ENCODE data around the gene NUSAP1. TPM values are rescaled to one million over a fixed set of nuclear protein-coding genes. Genes with fewer than 3 reads are reported as not detected.
A peak's percentile ranks its signal among the peaks of the same experiment; 100 is the strongest.

Gene NUSAP1
- total RNA-seq, 1 donor from 2014 or later = 63.9 TPM

DNA sequence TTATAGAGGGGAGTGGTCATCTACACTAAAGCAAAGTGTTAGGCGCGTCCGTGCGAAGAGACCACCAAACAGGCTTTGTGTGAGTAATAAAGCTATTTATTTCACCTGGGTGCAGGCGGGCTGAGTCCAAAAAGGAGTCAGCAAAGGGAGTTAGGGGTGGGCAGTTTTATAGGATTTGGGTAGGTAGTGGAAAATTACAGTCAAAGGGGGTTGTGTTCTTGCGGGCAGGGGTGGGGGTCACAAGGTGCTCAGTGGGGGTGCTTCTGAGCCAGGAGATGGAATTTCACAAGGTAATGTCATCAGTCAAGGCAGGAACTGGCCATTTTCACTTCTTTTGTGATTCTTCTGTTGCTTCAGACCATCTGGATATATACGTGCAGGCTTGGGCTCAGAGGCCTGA lies 47.4 kb upstream of the NUSAP1 start:
- Mint-ChIP-seq H3K4me1 (ENCODE audit: low read depth) (peaks cover 17% of the 10 kb centered on the region), H3K9me3 (ENCODE audit: low read depth) (no peaks in the 10 kb centered on the region), H3K4me3 (ENCODE audit: low read depth) (peak overlapping the region; percentile 99), H3K27ac (peak overlapping the region; percentile 97), H3K36me3 (ENCODE audit: insufficient read depth) (peaks cover 21% of the 10 kb centered on the region), H3K27me3 (no peaks in the 10 kb centered on the region)
- TF ChIP-seq, protein P1, sequence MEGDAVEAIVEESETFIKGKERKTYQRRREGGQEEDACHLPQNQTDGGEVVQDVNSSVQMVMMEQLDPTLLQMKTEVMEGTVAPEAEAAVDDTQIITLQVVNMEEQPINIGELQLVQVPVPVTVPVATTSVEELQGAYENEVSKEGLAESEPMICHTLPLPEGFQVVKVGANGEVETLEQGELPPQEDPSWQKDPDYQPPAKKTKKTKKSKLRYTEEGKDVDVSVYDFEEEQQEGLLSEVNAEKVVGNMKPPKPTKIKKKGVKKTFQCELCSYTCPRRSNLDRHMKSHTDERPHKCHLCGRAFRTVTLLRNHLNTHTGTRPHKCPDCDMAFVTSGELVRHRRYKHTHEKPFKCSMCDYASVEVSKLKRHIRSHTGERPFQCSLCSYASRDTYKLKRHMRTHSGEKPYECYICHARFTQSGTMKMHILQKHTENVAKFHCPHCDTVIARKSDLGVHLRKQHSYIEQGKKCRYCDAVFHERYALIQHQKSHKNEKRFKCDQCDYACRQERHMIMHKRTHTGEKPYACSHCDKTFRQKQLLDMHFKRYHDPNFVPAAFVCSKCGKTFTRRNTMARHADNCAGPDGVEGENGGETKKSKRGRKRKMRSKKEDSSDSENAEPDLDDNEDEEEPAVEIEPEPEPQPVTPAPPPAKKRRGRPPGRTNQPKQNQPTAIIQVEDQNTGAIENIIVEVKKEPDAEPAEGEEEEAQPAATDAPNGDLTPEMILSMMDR (IDR thresholded peaks at IDR 0.05; ENCODE audit: unreplicated experiment) = no peak
- no peak for DNase-seq (ENCODE audit: low spot score, unreplicated experiment)

DNA sequence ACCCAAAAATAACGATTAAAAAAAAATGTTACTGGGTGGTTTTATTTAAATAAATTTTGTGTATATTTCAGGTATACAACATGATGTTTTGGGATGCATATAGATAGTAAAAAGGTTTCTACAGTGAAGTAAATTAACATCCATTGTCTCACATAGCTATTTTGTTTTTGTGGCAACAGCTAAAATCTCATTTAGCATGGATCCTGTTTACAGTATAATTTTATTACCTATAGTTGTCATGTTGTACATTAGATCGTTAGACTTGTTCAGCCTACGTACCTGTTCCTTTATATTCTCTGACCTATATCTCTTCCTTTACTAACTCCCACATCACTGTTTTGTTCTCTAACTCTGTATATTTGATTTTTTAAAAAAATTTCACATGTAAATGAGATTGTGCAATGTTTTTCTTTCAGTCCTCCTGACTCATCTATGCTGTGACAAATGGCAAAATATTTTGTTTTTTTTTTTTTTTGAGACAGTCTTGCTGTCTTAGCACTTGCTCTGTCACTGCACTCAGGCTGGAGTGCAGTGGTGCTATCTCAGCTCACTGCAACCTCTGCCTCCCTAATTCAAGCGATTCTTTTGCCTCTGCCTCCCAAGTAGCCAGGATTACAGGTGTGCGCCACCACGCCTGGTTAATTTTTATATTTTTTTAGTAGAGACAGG lies 45.9 kb upstream of the NUSAP1 start:
- no peak for DNase-seq (ENCODE audit: low spot score, unreplicated experiment)
- no peak overlapping the region for H3K27ac Mint-ChIP-seq
- no peak overlapping the region for H3K4me3 Mint-ChIP-seq (ENCODE audit: low read depth)
- H3K27me3 Mint-ChIP-seq = no peaks in the 10 kb centered on the region
- peaks cover 17% of the 10 kb centered on the region for H3K4me1 Mint-ChIP-seq (ENCODE audit: low read depth)
- H3K36me3 Mint-ChIP-seq (ENCODE audit: insufficient read depth) = peaks cover 22% of the 10 kb centered on the region
- TF ChIP-seq, protein P1 (IDR thresholded peaks at IDR 0.05; ENCODE audit: unreplicated experiment) = no peak
- no peaks in the 10 kb centered on the region for H3K9me3 Mint-ChIP-seq (ENCODE audit: low read depth)

DNA sequence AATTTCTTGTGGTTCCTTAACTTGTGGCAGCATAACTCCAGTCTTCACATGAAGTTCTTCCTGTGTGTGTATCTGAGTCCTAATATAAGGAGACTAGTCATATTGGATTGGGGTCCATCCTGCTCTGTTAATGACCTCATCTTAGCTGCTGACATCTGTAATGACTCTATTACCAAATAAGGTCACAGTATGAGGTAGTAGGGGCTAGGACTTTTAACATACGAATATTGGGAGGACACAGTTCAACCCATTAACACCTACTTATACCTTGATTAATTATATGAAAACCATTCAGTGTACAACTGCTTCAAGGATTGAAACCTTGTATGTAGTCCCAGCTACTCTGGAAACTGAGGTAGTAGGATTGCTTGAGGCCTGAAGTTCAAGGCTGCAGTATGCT lies 44.2 kb upstream of the NUSAP1 start:
- Mint-ChIP-seq H3K9me3 (ENCODE audit: low read depth) (no peaks in the 10 kb centered on the region), H3K36me3 (ENCODE audit: insufficient read depth) (peaks cover 24% of the 10 kb centered on the region)

DNA sequence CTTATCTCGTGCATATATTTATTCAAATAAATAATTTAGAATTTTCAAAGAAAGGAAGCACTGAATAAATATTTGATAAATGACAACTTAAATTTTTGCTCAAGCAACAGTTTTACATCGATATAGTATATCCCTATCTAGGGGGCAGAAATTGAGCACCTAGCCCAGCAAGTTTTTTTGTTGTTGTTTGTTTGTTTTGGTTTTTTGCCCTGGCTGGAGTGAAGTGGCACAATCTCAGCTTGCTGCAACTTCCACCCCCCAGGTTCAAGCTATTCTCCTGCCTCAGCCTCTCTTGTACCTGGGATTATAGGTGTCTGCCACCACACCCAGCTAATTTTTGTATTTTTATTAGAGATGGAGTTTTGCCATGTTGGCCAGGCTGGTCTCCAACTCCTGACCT lies 42.7 kb upstream of the NUSAP1 start:
- H3K27me3 Mint-ChIP-seq = no peaks in the 10 kb centered on the region
- H3K4me1 Mint-ChIP-seq (ENCODE audit: low read depth) = peaks cover 14% of the 10 kb centered on the region
- no peak for DNase-seq (ENCODE audit: low spot score, unreplicated experiment)
- no peaks in the 10 kb centered on the region for H3K9me3 Mint-ChIP-seq (ENCODE audit: low read depth)
- no peak overlapping the region for H3K27ac Mint-ChIP-seq
- H3K4me3 Mint-ChIP-seq (ENCODE audit: low read depth) = no peak overlapping the region
- TF ChIP-seq, protein P1 (IDR thresholded peaks at IDR 0.05; ENCODE audit: unreplicated experiment) = no peak
- H3K36me3 Mint-ChIP-seq (ENCODE audit: insufficient read depth) = peaks cover 26% of the 10 kb centered on the region

More for the DNA sequence above, 44.2 kb upstream of the NUSAP1 start:
- Mint-ChIP-seq H3K27me3 (no peaks in the 10 kb centered on the region), H3K4me3 (ENCODE audit: low read depth) (no peak overlapping the region), H3K27ac (peak overlapping the region; percentile 78), H3K4me1 (ENCODE audit: low read depth) (peaks cover 16% of the 10 kb centered on the region)
- DNase-seq (ENCODE audit: low spot score, unreplicated experiment) = no peak
- TF ChIP-seq, protein P1 (IDR thresholded peaks at IDR 0.05; ENCODE audit: unreplicated experiment) = no peak

DNA sequence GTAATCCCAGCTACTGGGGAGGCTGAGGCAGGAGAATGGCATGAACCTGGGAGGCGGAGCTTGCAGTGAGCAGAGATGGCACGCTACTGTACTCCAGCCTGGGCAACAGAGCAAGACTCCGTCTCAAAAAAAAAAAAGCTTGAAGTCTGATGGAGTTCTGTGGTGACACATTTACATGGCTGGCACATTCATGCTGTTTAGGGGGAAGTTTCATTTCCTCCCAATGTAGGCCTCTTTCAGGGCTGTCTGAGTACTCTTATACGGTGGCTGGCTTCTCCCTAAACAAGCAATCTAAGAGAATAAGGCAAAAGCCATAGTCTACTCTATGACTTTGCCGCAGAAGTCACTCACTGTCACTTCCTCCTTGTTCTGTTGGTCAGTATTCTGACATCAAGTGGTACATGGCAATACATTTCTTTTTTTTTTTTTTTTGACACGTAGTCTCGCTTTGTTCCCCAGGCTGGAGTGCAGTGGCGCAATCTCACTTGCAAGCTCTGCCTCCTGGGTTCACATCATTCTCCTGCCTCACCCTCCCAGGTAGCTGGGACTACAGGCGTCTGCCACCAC lies 41.5 kb upstream of the NUSAP1 start:
- no peak for DNase-seq (ENCODE audit: low spot score, unreplicated experiment)
- TF ChIP-seq, protein P1 (IDR thresholded peaks at IDR 0.05; ENCODE audit: unreplicated experiment) = no peak

More for the DNA sequence above, 41.5 kb upstream of the NUSAP1 start:
- no peaks in the 10 kb centered on the region for H3K9me3 Mint-ChIP-seq (ENCODE audit: low read depth)
- H3K27ac Mint-ChIP-seq = no peak overlapping the region
- H3K36me3 Mint-ChIP-seq (ENCODE audit: insufficient read depth) = peaks cover 18% of the 10 kb centered on the region
- H3K4me3 Mint-ChIP-seq (ENCODE audit: low read depth) = no peak overlapping the region
- no peaks in the 10 kb centered on the region for H3K27me3 Mint-ChIP-seq
- peaks cover 3% of the 10 kb centered on the region for H3K4me1 Mint-ChIP-seq (ENCODE audit: low read depth)
